Aorta (tissue), 5 donors: ENCODE data around the gene SPATA31C1. TPM values are rescaled to one million over a fixed set of nuclear protein-coding genes. Genes with fewer than 3 reads are reported as not detected.
"Not testable (repeated sequence)": the region's sequence is repeated elsewhere in the genome, so short reads cannot be mapped to it uniquely, and the experiment has no call there.

Source experiments
- ATAC-seq: fragments of 200-7000 bp; cut with Tn5 transposase; one replicate; pipeline ENCODE4 v1.9.1; 2022; ENCODE audit warnings: moderate library complexity; ENCODE audit not compliant: low FRiP score
- DNase-seq, 2 donors: peaks; one replicate each; pipeline ENCODE4 v3.0.0-alpha.2; 2020
- H3K27ac ChIP-seq, 2 donors: one replicate each; pipeline ENCODE4 v1.5.1; 2013; ENCODE audit warnings: low read length in 2 of 2, mild to moderate bottlenecking in 2 of 2, moderate library complexity in 2 of 2, control low read depth in 1 of 2, inconsistent platforms in 1 of 2, low read depth in 1 of 2
- H3K27me3 ChIP-seq, 2 donors: one replicate each; pipeline ENCODE4 v1.6.1; 2013; ENCODE audit warnings: control low read depth in 1 of 2, low read length in 1 of 2, mild to moderate bottlenecking in 1 of 2, moderate library complexity in 1 of 2; ENCODE audit not compliant: insufficient read depth in 2 of 2, control insufficient read depth in 1 of 2
- H3K36me3 ChIP-seq, 2 donors: one replicate each; pipeline ENCODE4 v1.6.1; 2013; ENCODE audit warnings: control low read depth in 1 of 2, low read length in 1 of 2, mild to moderate bottlenecking in 1 of 2; ENCODE audit not compliant: insufficient read depth in 2 of 2, control insufficient read depth in 1 of 2
- H3K4me1 ChIP-seq, 2 donors: one replicate each; pipeline ENCODE4 v1.6.1; 2013; ENCODE audit warnings: low read length in 2 of 2, control low read depth in 1 of 2, mild to moderate bottlenecking in 1 of 2, moderate library complexity in 1 of 2; ENCODE audit not compliant: insufficient read depth in 2 of 2, control insufficient read depth in 1 of 2
- H3K4me3 ChIP-seq, 2 donors: one replicate each; pipeline ENCODE4 v1.5.1; 2013; ENCODE audit warnings: low read length in 2 of 2, control low read depth in 1 of 2, mild to moderate bottlenecking in 1 of 2
- H3K9me3 ChIP-seq: one replicate; pipeline ENCODE4 v1.6.1; 2013; ENCODE audit warnings: mild to moderate bottlenecking, low read length; ENCODE audit not compliant: control insufficient read depth
- WGBS, 2 donors: extraction: QIAGEN DNeasy Blood & Tissue Kit; methylation state at CpG; one replicate each; pipeline ENCODE4 v1.1.7; 2013; 5-methylcytosine and 5-hydroxymethylcytosine counted together
- intact Hi-C, 2 donors: fragments of 100-400 bp; cut with DNase I; formaldehyde crosslinking; loops; one replicate each; pipeline versions ENCODE4 v1.14.2 to v1.15.0; 2022
- long read RNA-seq, 2 donors: library from polyadenylated mRNA; unstranded; transcript quantifications; one replicate each; pipeline ENCODE4 v2.0.0, GENCODE V29; 2020 to 2021
- polyA plus RNA-seq, 2 donors: library from polyadenylated mRNA; stranded (reverse); fragments of 200-250 nt; gene quantifications; one replicate each; pipeline ENCODE4 v1.2.3, GENCODE V29; 2013
- total RNA-seq, 2 donors: library from RNA; stranded (reverse); fragmentation: NEBNext Ultra II Directional; extraction: Animal tissue kit (Norgen Biotek cat#: 25700); gene quantifications; one replicate each; pipeline ENCODE4 v1.2.1, GENCODE V29; 2021
- donor health status: healthy with polysubstance abuse.
- donor health status: Bipolar disorder and iron deficiency.
- donor health status: DM: no; HTN: no; CAD: no.
- donor health status: DM: no; HTN: no; CAD: no.
- donor health status: DM: yes; HTN: yes; CAD: no.

The SPATA31C1 gene
- not detected for total RNA-seq
- not detected for polyA plus RNA-seq
- long read RNA-seq, donor 1, result 0 reads
- long read RNA-seq, donor 2, result 0 reads

DNA sequence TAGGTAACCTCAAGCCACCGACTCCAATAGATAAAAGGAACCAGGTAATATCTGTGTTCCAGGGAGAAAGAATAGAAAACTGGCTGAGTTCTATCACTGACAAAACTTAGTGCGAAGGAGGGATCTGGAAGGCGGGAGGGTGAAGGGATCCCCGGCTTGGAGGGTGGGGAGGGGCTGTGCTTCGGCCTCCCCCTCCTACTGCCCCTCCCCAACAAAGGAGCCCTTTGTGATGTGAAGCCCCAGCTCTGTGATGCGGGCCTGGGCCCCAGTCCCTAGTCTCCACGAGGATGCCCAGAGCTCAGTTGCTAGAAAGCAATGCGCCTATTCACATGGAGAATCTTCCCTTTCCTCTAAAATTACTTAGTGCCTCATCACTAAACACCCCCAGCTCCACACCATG, at the start of gene SPATA31C1:
SPATA31C1 (plus strand) TSS at position 301 of the 400 bp plus-strand sequence.
- DNase-seq, intact Hi-C loops, H3K4me3 ChIP-seq, H3K27ac ChIP-seq, H3K4me1 ChIP-seq, ATAC-seq, H3K9me3 ChIP-seq, H3K36me3 ChIP-seq, H3K27me3 ChIP-seq: not testable (repeated sequence)
- no CpG with 5 or more reads among the region's 8 CpGs for WGBS, 2 donors

DNA sequence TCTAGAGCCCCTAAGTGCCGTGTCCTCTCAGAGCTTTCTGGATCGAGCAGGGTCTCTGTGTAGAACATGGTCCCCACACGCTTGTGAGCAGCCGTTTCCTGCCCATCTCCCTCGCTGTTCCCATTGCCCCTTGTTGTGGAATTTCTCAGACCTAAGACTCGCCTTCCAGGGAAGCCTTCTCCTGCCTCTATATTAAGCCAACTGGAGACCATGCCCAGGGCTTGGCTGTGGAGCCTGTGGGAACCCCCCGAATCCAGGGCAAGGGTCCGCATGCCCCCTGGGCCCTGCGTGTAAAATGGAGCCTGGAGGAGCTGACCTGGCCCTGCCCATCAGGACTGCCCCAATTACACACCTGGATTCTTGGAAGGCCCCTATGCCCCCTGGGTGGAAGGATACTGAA, 49.6 kb upstream of the SPATA31C1 start:
- intact Hi-C loops, result loop anchor here in 1 of 2 donors (10.0 kb wide), 1 partner anchor 63 kb away; no protein-coding TSS in a partner anchor
- Histone ChIP-seq H3K27me3 (no peaks in the 10 kb centered on the region), H3K36me3 (no peaks in the 10 kb centered on the region), H3K9me3 (no peaks in the 10 kb centered on the region), H3K4me3 (no peak overlapping the region), H3K27ac (no peak overlapping the region), H3K4me1 (no peaks in the 10 kb centered on the region)
- ATAC-seq, result no peak
- 94 to 95% methylated on average over 9 of the region's 9 CpGs for WGBS, 2 donors
- DNase-seq, result no peak

DNA sequence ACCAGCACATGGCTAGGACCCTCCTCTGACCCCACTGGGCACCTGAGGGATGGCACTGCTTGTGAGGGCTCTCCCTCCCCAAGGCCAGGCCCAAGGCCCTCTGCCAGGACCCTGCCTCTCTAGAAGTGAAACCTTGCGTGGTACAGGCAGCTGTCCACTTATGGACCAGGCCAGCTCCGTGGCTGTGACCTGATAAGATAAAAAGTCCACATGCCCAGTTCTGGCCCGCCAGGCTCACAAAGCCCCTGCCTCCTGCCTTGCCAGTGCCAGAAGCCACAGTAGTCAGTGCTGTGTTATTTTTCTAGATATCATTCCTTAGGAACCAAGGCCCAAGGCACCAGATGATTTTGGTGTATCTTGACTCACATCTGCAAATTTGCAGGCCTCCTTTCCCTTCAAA, 49.1 kb upstream of the SPATA31C1 start:
- H3K9me3 ChIP-seq, result no peaks in the 10 kb centered on the region
- no peak for ATAC-seq
- H3K4me3 ChIP-seq, result no peak overlapping the region
- 75 to 79% methylated on average over 3 of the region's 3 CpGs for WGBS, 2 donors
- DNase-seq, result no peak
- no peaks in the 10 kb centered on the region for H3K36me3 ChIP-seq
- H3K27me3 ChIP-seq, result no peaks in the 10 kb centered on the region
- no peaks in the 10 kb centered on the region for H3K4me1 ChIP-seq
- no peak overlapping the region for H3K27ac ChIP-seq
- intact Hi-C loops, result loop anchor here in 1 of 2 donors (10.0 kb wide), 1 partner anchor 64 kb away; no protein-coding TSS in a partner anchor

DNA sequence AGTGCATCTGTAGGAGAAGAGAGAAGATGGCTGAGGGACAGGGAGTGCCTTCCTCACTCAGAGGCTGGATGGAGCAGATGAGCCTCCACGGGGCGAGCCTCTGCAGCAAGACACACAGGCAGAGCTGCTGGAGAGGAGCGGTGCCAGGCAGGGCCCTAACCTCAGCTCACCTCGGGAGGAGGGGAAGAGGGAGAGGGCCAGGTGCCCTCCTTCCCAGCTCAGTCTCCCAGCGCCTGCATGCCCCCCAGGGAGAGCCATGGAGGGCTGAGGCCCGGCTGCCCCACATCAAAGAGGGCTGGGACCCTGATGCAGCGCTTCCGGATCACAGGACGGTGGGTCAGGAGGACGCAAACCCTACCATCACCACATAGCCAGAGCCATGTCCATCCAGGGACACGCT, 48.7 kb upstream of the SPATA31C1 start:
- no peak for ATAC-seq
- no peaks in the 10 kb centered on the region for H3K36me3 ChIP-seq
- no peak overlapping the region for H3K4me3 ChIP-seq
- H3K4me1 ChIP-seq, result no peaks in the 10 kb centered on the region
- no peaks in the 10 kb centered on the region for H3K9me3 ChIP-seq
- H3K27ac ChIP-seq, result no peak overlapping the region
- intact Hi-C loops, result loop anchor here in 1 of 2 donors (10.0 kb wide), 1 partner anchor 64 kb away; no protein-coding TSS in a partner anchor
- H3K27me3 ChIP-seq, result no peaks in the 10 kb centered on the region
- WGBS, 2 donors, result 89 to 92% methylated on average over 11 of the region's 11 CpGs
- DNase-seq, result no peak

DNA sequence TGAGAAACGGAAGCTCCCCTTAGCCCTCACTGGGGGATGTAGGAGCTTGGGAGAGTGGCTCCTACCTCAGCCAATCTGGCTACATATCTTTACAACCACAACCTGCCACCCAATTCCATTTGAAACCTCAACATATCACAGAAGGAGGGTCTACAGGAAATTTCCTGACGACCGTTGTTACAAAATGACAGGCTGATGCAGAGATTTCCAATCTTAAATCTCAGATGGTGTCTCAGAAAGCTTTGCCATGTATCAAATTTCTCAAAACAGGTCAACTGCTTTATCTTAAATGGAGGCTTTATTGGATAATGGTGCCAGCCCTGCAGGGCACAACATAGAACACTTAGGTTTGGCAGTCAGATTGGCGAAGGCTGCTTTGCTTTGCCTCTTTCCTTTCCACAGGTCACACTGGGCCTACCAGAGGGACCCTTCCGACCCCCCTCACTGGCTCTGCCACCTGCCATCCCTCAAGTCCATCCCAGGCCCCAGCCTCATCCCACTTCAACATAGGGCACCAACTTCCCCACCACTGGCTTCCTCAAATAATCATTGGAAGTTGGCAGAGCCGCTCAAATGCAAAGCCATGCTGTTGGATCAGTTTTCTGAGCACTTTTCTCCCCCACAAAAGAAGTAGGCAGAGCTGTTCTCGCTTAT, 46.2 kb upstream of the SPATA31C1 start:
- Histone ChIP-seq H3K36me3 (no peaks in the 10 kb centered on the region), H3K4me1 (no peaks in the 10 kb centered on the region), H3K4me3 (no peak overlapping the region), H3K27ac (no peak overlapping the region), H3K27me3 (no peaks in the 10 kb centered on the region), H3K9me3 (no peaks in the 10 kb centered on the region)
- intact Hi-C loops, result no loop called here
- DNase-seq (no peak), ATAC-seq (no peak)
- WGBS, 2 donors, result 89 to 91% methylated on average over 7 of the region's 7 CpGs

DNA sequence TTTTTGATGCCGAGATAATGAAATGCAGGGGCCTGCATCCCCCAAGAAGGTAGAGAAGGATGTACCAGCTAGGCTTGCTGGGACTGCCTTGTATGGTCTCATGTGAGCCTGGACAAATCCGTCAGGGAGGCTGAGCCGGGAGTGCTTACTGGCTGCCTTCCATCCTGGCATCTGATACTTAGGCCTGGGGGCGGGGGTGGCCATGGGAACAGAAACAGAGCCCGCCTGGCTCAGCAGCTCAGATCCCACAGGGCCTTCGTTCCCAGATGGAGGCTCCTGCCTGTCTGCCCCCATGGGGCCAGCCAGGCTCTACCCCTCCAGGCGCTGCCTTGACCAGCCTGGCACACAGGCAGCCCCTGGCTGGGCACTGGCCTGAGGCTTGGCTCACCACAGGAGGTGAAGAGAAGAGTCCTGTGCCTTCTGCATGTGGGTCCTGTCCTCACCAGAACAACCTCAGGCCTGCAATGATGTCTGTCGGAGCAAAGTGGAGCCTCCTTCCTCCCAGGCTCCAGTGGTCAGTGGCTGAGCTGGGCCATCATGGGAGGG, 45.6 kb upstream of the SPATA31C1 start:
- DNase-seq (no peak), ATAC-seq (no peak)
- Histone ChIP-seq H3K4me3 (no peak overlapping the region), H3K36me3 (no peaks in the 10 kb centered on the region), H3K27me3 (no peaks in the 10 kb centered on the region), H3K9me3 (no peaks in the 10 kb centered on the region), H3K4me1 (no peaks in the 10 kb centered on the region), H3K27ac (no peak overlapping the region)
- whole genome bisulfite sequencing, 2 donors, result 32 to 43% methylated on average over 8 of the region's 8 CpGs
- intact Hi-C loops, result no loop called here

DNA sequence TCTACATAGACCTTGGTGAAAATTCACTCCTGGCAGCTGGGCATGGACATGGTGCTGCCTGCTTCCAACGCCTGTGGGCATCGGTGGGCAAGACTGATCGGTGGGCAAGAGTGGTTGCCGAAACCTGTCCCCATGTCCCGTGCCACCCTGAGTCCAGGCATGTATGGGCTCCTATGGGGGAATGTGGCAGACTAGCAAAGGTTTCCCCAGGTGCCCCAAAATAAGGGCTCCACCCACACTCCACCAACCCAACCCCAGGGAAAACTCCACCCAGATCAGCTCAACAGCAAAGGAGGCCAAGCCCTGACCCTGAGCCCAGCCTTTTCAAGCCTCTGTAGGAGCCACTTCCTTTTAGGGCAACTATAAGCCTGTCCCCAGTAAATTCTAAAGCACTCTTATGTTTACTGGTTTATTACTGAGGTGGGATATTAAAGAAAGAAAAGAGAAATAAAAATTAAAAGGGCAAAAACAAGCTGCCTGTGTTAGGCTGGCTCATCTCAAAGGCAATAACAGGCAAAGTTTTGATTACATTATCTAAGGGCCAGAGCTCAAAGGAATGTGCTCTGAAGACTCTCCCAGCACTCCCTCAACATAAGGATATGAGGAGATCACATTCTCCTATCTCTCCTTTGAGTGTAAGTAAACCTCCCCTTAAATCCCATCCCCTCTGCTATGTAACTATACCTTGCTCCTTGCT, 44.0 kb upstream of the SPATA31C1 start:
- intact Hi-C loops, result no loop called here
- no peaks in the 10 kb centered on the region for H3K9me3 ChIP-seq
- no peak overlapping the region for H3K4me3 ChIP-seq
- DNase-seq (no peak), ATAC-seq (no peak)
- H3K36me3 ChIP-seq, result no peaks in the 10 kb centered on the region
- H3K27ac ChIP-seq, result no peak overlapping the region
- H3K4me1 ChIP-seq, result no peaks in the 10 kb centered on the region
- WGBS, 2 donors, result 96 to 98% methylated on average over 5 of the region's 5 CpGs
- H3K27me3 ChIP-seq, result no peaks in the 10 kb centered on the region

DNA sequence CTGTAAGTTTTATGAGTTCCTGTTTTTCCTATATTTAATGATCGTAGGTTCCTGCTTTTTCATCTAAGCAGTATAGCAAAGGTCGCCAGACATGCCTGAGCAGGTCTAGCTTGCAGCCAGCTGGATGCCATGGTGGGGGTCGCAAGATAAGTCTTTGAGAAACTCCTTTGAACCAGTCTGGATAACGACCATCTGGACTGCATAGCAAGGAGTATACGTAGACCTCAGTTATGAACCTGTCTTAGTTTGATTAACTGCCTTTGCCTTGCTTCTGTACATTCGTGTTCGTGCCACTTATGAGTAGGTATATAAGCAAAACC, 43.5 kb upstream of the SPATA31C1 start:
- 77% methylated on average over 7 of the region's 7 CpGs for WGBS, 2 donors
- no peaks in the 10 kb centered on the region for H3K36me3 ChIP-seq
- no peaks in the 10 kb centered on the region for H3K4me1 ChIP-seq
- no peak overlapping the region for H3K27ac ChIP-seq
- intact Hi-C loops, result no loop called here
- no peak for DNase-seq
- H3K27me3 ChIP-seq, result no peaks in the 10 kb centered on the region
- no peaks in the 10 kb centered on the region for H3K9me3 ChIP-seq
- no peak for ATAC-seq
- no peak overlapping the region for H3K4me3 ChIP-seq

DNA sequence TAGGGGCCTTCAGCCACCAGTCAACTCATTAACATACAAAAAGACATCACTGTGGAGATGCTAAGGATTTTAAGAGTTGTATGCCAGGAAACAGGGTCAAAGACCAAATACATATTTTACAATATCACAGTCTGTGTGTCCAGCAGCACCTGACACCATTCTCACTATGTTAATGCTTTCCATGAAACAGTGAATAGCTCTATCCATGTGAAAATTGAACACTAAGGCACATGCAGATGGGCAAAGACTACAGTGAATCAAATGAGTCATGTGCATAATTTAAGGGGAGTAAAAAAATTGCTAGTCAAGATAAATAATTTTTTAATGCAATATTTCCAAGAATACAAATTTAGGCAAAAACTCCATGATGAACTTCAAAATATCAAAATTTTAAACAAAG, 42.7 kb upstream of the SPATA31C1 start:
- ATAC-seq (no peak), DNase-seq (no peak)
- H3K9me3 ChIP-seq, result no peaks in the 10 kb centered on the region
- H3K36me3 ChIP-seq, result no peaks in the 10 kb centered on the region
- no peaks in the 10 kb centered on the region for H3K4me1 ChIP-seq
- H3K27ac ChIP-seq, result no peak overlapping the region
- H3K4me3 ChIP-seq, result no peak overlapping the region
- intact Hi-C loops, result no loop called here
- no peaks in the 10 kb centered on the region for H3K27me3 ChIP-seq
